ENCODE results near the gene NPC1L1.

NPC1L1 gene

DNA sequence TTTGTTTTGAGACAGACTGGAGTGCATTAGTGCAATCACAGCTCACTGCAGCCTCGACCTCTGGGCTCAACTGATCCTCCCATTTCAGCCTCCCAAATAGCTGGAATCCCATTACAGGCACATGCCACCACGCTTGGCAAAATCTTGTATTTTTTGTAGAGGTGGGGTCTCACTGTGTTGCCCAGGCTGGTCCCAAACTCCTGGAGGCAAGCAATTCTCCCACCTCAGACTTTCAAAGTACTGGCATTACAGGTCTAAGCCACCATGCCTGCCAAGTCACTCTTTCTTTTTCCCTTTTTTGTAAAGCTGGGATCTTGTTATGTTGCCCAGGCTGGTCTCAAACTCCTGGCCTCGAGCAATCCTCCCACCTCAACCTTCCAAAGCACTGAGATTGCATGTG is 8.3 kb upstream of the NPC1L1 start:
- H3K27me3 ChIP-seq (ENCODE audit: insufficient read depth, low read depth), result no peaks in the 10 kb centered on the region
- H3K36me3 ChIP-seq (ENCODE audit: insufficient read depth), result no peaks in the 10 kb centered on the region
- H4K20me1 ChIP-seq (ENCODE audit: insufficient read depth), result no peaks in the 10 kb centered on the region
- TF ChIP-seq, protein P1, sequence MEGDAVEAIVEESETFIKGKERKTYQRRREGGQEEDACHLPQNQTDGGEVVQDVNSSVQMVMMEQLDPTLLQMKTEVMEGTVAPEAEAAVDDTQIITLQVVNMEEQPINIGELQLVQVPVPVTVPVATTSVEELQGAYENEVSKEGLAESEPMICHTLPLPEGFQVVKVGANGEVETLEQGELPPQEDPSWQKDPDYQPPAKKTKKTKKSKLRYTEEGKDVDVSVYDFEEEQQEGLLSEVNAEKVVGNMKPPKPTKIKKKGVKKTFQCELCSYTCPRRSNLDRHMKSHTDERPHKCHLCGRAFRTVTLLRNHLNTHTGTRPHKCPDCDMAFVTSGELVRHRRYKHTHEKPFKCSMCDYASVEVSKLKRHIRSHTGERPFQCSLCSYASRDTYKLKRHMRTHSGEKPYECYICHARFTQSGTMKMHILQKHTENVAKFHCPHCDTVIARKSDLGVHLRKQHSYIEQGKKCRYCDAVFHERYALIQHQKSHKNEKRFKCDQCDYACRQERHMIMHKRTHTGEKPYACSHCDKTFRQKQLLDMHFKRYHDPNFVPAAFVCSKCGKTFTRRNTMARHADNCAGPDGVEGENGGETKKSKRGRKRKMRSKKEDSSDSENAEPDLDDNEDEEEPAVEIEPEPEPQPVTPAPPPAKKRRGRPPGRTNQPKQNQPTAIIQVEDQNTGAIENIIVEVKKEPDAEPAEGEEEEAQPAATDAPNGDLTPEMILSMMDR (conservative IDR thresholded peaks at IDR 0.05; ENCODE audit: low read depth, low read length), result no peak
- H3K4me1 ChIP-seq (ENCODE audit: low read depth, poor library complexity, severe bottlenecking), result no peaks in the 10 kb centered on the region
- no peak overlapping the region for H2AFZ ChIP-seq (ENCODE audit: low read depth)
- no peaks in the 10 kb centered on the region for H3K79me2 ChIP-seq (ENCODE audit: insufficient read depth, low read depth)
- no peak overlapping the region for H3K27ac ChIP-seq
- no peak overlapping the region for H3K4me2 ChIP-seq
- H3K4me3 ChIP-seq (IDR thresholded peaks at IDR 0.05; ENCODE audit: insufficient read depth, low read depth, low read length), result no peak overlapping the region
- no peak overlapping the region for H3K9ac ChIP-seq

DNA sequence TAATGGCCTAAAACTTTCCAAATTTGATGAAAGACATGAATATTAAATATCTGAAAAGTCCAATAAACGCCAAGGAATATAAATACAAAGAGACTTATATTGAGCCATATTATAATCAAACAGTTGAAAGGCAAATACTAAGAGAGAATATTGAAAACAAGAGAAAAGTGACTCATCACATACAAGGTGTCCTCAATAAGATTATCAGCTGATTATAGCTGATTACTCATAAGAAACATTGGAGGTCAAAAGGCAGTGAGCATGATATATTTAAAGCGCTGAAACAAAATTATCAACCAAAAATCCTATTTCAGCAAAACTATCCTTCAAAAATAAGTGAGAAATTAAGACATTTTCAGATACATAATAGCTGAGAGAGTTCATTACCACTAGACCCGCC is 7.8 kb upstream of the NPC1L1 start:
- no peak overlapping the region for H3K9ac ChIP-seq
- no peaks in the 10 kb centered on the region for H3K27me3 ChIP-seq (ENCODE audit: insufficient read depth, low read depth)
- no peaks in the 10 kb centered on the region for H3K79me2 ChIP-seq (ENCODE audit: insufficient read depth, low read depth)
- no peak overlapping the region for H3K27ac ChIP-seq
- H3K36me3 ChIP-seq (ENCODE audit: insufficient read depth), result no peaks in the 10 kb centered on the region
- no peak overlapping the region for H2AFZ ChIP-seq (ENCODE audit: low read depth)
- H3K4me3 ChIP-seq (IDR thresholded peaks at IDR 0.05; ENCODE audit: insufficient read depth, low read depth, low read length), result no peak overlapping the region
- no peaks in the 10 kb centered on the region for H4K20me1 ChIP-seq (ENCODE audit: insufficient read depth)
- TF ChIP-seq, protein P1 (conservative IDR thresholded peaks at IDR 0.05; ENCODE audit: low read depth, low read length), result no peak
- H3K4me2 ChIP-seq, result no peak overlapping the region
- no peaks in the 10 kb centered on the region for H3K4me1 ChIP-seq (ENCODE audit: low read depth, poor library complexity, severe bottlenecking)

DNA sequence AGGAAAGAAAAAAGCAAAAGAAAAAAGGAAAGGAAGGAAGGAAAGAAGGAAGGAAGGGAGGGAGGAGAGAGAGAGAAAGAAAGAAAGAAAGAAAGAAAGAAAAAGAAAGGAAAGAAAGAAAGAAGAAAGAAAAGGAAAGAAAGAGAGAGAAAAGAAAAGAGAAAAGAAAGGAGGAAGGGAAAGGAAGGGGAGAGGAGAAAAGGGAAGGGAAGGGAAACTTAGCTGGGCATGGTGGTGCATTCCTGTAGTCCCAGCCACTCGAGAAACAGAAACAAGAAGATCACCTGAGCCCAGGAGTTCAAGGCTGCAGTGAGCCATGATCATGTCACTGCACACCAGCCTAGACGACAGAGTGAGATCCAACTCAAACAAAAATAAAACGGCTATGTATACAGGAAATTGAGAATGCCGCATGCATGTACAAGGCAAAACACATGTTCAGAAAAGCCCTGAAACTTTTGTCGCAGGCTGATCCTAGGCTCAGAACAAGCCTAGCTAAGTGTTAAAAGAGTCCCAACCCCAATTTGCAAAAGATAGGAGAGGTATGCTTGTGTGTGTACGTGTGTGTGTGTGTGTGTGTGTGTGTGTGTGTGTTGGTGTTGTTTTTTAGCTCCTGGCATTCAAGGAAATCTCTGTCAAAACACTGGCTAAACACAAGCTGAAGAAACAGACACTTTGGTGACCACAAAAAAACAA is 6.6 kb upstream of the NPC1L1 start:
- no peaks in the 10 kb centered on the region for H3K4me1 ChIP-seq (ENCODE audit: low read depth, poor library complexity, severe bottlenecking)
- H3K4me3 ChIP-seq (IDR thresholded peaks at IDR 0.05; ENCODE audit: insufficient read depth, low read depth, low read length), result no peak overlapping the region
- TF ChIP-seq, protein P1 (conservative IDR thresholded peaks at IDR 0.05; ENCODE audit: low read depth, low read length), result no peak
- no peaks in the 10 kb centered on the region for H4K20me1 ChIP-seq (ENCODE audit: insufficient read depth)
- no peaks in the 10 kb centered on the region for H3K79me2 ChIP-seq (ENCODE audit: insufficient read depth, low read depth)
- H3K4me2 ChIP-seq, result no peak overlapping the region
- no peak overlapping the region for H3K9ac ChIP-seq
- no peaks in the 10 kb centered on the region for H3K36me3 ChIP-seq (ENCODE audit: insufficient read depth)
- no peak overlapping the region for H2AFZ ChIP-seq (ENCODE audit: low read depth)
- no peaks in the 10 kb centered on the region for H3K27me3 ChIP-seq (ENCODE audit: insufficient read depth, low read depth)
- H3K27ac ChIP-seq, result no peak overlapping the region

DNA sequence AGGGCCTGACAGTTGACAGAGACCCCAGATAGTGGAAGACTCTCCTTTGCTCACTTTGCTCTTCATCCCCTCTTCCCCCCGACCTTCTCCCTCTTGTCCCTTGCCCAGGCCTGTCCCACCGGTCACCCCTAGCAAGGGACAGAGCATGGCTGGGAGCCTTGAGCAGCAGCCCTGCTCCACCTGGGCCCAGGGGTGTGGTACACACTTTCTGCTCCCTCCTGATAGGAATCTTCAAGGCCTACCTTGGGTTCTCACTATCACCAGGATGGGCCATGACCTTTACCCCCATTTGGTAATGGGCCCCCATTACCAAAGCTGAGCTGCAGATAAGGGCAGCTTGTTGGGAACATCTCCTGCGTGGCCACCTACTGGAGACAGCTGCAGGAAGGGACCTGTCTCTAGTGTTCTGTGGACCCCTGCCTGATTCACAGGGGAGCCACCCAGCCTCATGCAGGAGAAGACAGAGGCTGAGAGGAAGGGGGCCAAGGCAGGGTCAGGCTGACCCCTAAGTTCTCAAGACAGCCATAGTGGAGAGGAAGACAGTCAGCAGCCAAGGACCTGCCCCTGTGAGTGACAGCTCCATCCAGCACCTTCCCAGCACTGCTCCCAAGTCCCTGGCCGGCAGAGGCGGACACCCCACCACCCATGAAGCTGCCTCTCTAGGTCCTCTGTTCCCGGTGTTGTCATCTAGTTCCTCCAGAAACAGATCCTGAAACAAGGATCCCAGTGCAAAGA is 913 bp upstream of the NPC1L1 start:
- H4K20me1 ChIP-seq (ENCODE audit: insufficient read depth), result no peaks in the 10 kb centered on the region
- H3K9ac ChIP-seq, result no peak overlapping the region
- TF ChIP-seq, protein P1 (conservative IDR thresholded peaks at IDR 0.05; ENCODE audit: low read depth, low read length), result no peak
- H3K27me3 ChIP-seq (ENCODE audit: insufficient read depth, low read depth), result no peaks in the 10 kb centered on the region
- H3K4me2 ChIP-seq, result no peak overlapping the region
- no peak overlapping the region for H3K27ac ChIP-seq
- no peaks in the 10 kb centered on the region for H3K36me3 ChIP-seq (ENCODE audit: insufficient read depth)
- no peak overlapping the region for H3K4me3 ChIP-seq (IDR thresholded peaks at IDR 0.05; ENCODE audit: insufficient read depth, low read depth, low read length)
- H3K4me1 ChIP-seq (ENCODE audit: low read depth, poor library complexity, severe bottlenecking), result no peaks in the 10 kb centered on the region
- H3K79me2 ChIP-seq (ENCODE audit: insufficient read depth, low read depth), result no peaks in the 10 kb centered on the region
- no peak overlapping the region for H2AFZ ChIP-seq (ENCODE audit: low read depth)
